ENCODE data around the gene PARP3.
"Not testable (repeated sequence)": the region's sequence is repeated elsewhere in the genome, so short reads cannot be mapped to it uniquely, and the experiment has no call there.

Gene PARP3

DNA sequence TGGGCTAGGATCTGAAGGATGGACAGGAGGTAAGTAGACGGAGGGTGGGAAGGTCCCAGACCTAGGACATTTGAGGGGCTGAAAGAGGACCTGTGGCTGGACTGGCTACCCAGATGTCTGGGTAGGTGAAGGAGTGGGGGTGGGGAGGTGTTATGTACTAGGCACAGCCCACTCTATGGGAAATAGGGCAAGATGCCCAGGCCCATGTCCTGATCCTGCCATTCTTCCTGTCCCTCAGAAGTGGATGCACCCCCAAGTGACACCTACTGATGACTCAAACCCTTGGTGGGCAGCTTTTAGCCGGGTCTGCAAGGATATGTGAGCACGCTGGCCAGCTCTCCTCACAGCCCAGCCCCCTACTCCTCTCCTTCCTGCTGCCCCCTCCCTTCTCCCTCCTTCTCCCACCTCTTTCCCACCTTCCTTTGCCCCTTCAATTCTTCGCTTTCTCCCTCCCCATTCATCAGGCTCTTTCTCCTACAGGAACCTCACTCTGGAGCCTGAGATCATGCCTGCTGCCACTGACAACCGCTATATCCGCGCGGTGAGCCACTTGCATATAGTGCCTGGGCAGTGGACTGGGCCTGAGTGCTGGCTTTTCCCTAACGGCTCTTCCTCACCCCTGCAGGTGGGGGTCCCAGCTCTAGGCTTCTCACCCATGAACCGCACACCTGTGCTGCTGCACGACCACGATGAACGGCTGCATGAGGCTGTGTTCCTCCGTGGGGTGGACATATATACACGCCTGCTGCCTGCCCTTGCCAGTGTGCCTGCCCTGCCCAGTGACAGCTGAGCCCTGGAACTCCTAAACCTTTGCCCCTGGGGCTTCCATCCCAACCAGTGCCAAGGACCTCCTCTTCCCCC lies 46.4 kb downstream of the PARP3 start:
- DNase-seq, result no peak

DNA sequence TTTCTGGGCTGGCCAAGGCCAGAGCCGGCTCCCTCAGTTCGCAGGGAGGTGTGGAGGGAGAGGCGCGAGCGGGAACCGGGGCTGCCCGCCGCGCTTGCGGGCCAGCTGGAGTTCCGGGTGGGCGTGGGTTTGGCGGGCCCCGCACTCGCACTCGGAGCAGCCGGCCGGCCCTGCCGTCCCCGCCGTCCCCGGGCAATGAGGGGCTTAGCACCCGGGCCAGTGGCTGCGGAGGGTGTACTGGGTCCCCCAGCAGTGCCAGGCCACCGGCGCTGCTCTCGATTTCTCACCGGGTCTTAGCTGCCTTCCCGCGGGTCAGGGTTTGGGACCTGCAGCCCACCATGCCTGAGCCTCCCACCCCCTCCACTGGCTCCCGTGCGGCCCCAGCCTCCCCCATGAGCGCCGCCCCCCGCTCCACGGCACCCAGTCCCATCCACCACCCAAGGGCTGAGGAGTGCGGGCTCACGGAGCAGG lies 48.4 kb downstream of the PARP3 start:
- not testable (repeated sequence) for DNase-seq

GRCh38 chr3:51992017-51992682 lies 50.0 kb downstream of the PARP3 start:
- DNase-seq, result no peak

- not testable (repeated sequence) for DNase-seq
Observed at GRCh38 chr3:51993657-51994056, 51.5 kb downstream of the PARP3 start.

DNA sequence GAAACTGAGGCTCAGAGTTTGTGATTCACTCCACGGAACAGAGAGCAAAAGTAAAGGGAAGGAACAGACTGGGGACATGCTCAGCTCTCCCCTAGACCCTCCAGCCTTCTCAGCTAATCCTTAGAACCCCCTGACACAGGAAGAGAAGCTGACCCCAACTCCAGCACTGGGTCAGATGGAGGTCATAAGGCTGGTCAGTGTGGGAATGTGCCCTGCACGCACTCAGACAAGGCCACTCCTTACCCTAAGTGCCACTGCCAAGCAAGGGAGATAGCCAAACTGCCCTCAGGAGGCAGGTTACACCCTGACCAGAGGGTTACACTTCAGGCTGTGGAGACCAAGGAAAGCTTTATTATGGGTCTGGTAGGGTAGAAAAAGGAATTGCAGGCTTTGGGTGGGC lies 52.4 kb downstream of the PARP3 start:
- DNase-seq, result no peak

GRCh38 chr3:51995346-51996163 lies 53.4 kb downstream of the PARP3 start, which contains the start of gene RPL29:
RPL29 (minus strand) TSS chr3:51995895; CDS start chr3:51995461, 434 bp downstream.
- peak; percentile 69 for DNase-seq

DNA sequence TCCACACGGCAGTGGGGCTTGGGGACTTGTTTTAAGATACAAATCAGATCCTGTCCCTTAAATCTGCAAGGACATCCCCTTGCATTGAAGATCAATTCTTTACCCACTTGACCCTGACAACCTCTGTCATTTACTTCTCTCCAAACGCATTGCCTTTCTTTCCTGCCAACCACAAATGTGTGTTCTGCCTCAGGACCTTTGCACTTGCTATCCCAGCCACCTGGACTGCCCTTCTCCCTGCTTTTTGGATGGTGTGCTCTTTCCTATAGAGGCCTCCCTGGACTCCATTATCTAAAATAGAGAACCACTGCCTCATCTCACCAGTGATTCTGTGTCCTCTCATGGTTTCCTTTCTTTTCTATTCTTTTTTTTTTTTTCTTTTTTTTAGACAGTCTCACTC lies 55.0 kb downstream of the PARP3 start:
- DNase-seq, result no peak

GRCh38 chr3:51997935-51998596 lies 55.9 kb downstream of the PARP3 start:
- DNase-seq, result no peak

Measured in NCI-H524 treated with DMSO at 0.1 percent for 48 hours (cell line).